ENCODE results near the gene TPP2.

- TF ChIP-seq CTCF (IDR thresholded peaks at IDR 0.05 in 8 of 11, conservative IDR thresholded peaks at IDR 0.05 in 3 of 11), result no peak
- no peak for TF ChIP-seq POLR2A (IDR thresholded peaks at IDR 0.05)
Measured at GRCh38 chr13:102678339-102679107, 81.7 kb downstream of the TPP2 start.
